ENCODE data around the gene MBD3L3.

Gene MBD3L3

DNA sequence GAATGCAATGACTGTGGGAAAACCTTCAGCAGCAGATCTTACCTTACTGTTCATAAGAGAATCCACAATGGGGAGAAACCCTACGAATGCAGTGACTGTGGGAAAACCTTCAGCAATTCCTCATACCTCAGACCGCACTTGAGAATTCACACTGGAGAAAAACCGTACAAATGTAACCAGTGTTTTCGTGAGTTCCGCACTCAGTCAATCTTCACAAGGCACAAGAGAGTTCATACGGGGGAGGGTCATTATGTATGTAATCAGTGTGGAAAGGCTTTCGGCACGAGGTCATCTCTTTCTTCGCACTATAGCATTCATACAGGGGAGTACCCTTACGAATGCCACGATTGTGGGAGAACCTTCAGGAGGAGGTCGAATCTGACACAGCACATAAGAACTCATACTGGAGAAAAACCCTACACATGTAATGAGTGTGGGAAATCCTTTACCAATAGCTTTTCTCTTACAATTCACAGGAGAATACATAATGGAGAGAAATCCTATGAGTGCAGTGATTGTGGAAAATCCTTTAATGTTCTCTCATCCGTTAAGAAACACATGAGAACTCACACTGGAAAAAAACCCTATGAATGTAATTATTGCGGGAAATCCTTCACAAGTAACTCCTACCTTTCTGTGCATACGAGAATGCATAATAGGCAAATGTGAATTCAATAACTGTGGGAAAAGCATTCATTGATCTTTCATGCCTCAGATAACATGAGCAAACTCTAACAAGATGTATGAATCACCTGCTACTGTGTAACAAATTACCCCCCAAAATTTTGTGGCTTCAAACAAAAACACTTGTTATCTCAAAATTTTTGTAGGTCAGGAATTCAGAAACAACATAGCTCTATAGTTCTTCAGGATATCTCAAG, 24.8 kb upstream of the MBD3L3 start:
- peak; percentile 74 for TF ChIP-seq TCF12 (IDR thresholded peaks at IDR 0.05; ENCODE audit: low read depth)
- TF ChIP-seq, protein P1, sequence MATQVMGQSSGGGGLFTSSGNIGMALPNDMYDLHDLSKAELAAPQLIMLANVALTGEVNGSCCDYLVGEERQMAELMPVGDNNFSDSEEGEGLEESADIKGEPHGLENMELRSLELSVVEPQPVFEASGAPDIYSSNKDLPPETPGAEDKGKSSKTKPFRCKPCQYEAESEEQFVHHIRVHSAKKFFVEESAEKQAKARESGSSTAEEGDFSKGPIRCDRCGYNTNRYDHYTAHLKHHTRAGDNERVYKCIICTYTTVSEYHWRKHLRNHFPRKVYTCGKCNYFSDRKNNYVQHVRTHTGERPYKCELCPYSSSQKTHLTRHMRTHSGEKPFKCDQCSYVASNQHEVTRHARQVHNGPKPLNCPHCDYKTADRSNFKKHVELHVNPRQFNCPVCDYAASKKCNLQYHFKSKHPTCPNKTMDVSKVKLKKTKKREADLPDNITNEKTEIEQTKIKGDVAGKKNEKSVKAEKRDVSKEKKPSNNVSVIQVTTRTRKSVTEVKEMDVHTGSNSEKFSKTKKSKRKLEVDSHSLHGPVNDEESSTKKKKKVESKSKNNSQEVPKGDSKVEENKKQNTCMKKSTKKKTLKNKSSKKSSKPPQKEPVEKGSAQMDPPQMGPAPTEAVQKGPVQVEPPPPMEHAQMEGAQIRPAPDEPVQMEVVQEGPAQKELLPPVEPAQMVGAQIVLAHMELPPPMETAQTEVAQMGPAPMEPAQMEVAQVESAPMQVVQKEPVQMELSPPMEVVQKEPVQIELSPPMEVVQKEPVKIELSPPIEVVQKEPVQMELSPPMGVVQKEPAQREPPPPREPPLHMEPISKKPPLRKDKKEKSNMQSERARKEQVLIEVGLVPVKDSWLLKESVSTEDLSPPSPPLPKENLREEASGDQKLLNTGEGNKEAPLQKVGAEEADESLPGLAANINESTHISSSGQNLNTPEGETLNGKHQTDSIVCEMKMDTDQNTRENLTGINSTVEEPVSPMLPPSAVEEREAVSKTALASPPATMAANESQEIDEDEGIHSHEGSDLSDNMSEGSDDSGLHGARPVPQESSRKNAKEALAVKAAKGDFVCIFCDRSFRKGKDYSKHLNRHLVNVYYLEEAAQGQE (IDR thresholded peaks at IDR 0.05; ENCODE audit: low read depth), result no peak

DNA sequence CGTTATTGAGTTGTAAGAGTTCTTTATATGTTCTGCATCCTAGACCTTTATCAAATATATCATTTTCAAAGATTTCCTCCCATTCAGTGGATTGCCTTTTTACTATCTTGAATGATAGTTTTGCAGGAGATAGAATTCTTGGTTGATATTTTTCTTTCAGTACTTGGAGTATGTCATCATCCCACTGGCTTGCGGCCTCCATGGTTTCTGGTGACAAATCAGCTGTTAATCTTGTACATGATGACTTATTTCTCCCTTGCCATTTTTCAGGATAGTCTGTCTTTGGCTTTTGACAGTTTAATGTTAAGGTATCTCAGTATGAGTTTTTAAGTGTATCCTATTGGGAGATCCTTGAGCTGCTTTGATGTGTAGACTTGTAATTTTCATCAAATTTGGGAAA, 19.5 kb upstream of the MBD3L3 start:
- TF ChIP-seq, protein P2, sequence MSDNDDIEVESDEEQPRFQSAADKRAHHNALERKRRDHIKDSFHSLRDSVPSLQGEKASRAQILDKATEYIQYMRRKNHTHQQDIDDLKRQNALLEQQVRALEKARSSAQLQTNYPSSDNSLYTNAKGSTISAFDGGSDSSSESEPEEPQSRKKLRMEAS (IDR thresholded peaks at IDR 0.05), result no peak
- TF ChIP-seq RAD21 (IDR thresholded peaks at IDR 0.05; ENCODE audit: low read depth) (no peak), NFIC (IDR thresholded peaks at IDR 0.05) (no peak), TCF12 (IDR thresholded peaks at IDR 0.05; ENCODE audit: low read depth) (no peak), TEAD4 (IDR thresholded peaks at IDR 0.05) (no peak), YY1 (IDR thresholded peaks at IDR 0.05; ENCODE audit: low read depth) (no peak), FOXM1 (IDR thresholded peaks at IDR 0.05; ENCODE audit: borderline replicate concordance, low read depth) (no peak), ZBTB7A (IDR thresholded peaks at IDR 0.05; ENCODE audit: low read depth) (no peak), CREB1 (IDR thresholded peaks at IDR 0.05; ENCODE audit: low read depth) (no peak), EGR1 (IDR thresholded peaks at IDR 0.05) (no peak)
- TF ChIP-seq, protein P1 (IDR thresholded peaks at IDR 0.05; ENCODE audit: low read depth), result no peak
- TF ChIP-seq, protein P3, sequence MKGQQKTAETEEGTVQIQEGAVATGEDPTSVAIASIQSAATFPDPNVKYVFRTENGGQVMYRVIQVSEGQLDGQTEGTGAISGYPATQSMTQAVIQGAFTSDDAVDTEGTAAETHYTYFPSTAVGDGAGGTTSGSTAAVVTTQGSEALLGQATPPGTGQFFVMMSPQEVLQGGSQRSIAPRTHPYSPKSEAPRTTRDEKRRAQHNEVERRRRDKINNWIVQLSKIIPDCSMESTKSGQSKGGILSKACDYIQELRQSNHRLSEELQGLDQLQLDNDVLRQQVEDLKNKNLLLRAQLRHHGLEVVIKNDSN (IDR thresholded peaks at IDR 0.05), result no peak

DNA sequence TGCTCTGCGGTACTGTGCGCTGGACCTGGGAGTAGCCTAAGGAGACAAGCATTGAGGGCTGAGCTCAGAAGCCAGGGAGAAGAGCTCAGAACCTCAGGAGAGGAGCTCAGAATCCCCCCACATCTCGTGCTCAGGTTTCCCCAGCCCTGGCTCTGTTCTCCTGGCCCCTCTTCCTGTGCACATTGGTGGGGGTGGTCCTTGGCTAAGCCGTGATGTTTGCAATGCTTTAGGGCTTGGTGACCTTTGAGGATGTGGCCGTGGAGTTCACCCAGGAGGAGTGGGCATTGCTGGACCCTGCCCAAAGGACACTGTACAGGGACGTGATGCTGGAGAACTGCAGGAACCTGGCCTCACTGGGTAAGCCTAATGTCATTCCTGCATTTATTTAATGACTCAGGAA, 17.7 kb upstream of the MBD3L3 start:
- no peak for TF ChIP-seq RAD21 (IDR thresholded peaks at IDR 0.05; ENCODE audit: low read depth)
- TF ChIP-seq TAF1 (IDR thresholded peaks at IDR 0.05; ENCODE audit: low read depth), result no peak
- TF ChIP-seq TEAD4 (IDR thresholded peaks at IDR 0.05), result no peak
- TF ChIP-seq, protein P2 (IDR thresholded peaks at IDR 0.05), result no peak
- TF ChIP-seq EP300 (IDR thresholded peaks at IDR 0.05; ENCODE audit: borderline replicate concordance), result no peak
- no peak for TF ChIP-seq EGR1 (IDR thresholded peaks at IDR 0.05)
- TF ChIP-seq TCF12 (IDR thresholded peaks at IDR 0.05; ENCODE audit: low read depth), result no peak
- TF ChIP-seq ZBTB7A (IDR thresholded peaks at IDR 0.05; ENCODE audit: low read depth), result no peak
- no peak for TF ChIP-seq FOXM1 (IDR thresholded peaks at IDR 0.05; ENCODE audit: borderline replicate concordance, low read depth)
- TF ChIP-seq YY1 (IDR thresholded peaks at IDR 0.05; ENCODE audit: low read depth), result no peak
- no peak for TF ChIP-seq CREB1 (IDR thresholded peaks at IDR 0.05; ENCODE audit: low read depth)
- TF ChIP-seq NFIC (IDR thresholded peaks at IDR 0.05), result no peak

DNA sequence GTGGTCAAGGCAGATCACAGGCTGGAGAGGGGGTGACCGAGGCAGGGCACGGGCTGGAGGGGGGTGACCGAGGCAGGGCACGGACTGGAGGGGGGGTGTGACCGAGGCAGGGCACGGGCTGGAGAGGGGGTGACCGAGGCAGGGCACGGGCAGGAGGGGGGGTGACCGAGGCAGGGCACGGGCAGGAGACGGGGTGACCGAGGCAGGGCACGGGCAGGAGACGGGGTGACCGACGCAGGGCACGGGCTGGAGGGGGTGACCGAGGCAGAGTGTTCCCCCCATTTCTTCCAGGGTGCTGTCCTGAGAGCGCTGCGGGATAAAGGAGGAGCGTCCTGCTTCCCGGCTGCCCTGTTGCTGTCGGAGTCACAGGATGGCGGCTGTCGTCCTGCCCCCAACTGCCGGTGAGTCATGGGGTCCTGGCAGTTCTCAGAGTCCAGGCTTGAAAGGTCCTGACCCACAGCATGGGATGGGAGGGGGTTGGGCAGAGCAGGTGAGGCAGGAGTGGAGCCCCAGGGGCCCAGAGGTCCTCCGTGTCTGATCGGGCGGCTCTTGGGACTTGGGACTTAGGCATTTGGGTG, 16.3 kb upstream of the MBD3L3 start:
- TF ChIP-seq EP300 (IDR thresholded peaks at IDR 0.05; ENCODE audit: borderline replicate concordance), result no peak

DNA sequence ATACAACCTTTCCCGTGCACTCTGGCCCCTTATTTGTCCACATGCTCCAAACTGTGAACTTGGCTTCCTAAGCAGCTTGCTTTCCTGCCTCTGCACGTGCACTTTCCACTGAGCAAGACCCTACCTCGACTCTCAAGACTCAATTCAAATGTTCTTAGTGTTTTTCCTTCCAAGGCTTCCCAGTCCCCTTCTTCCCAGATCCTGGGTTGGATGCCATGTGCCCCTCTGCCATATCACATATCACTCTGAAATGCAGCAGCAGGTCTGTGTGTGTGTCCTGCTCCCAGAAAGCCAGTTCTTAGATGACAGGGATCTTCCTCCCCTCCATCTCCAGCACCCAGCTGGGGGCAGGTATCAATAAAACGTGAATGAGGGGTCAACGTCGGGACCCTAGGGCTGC, 14.1 kb upstream of the MBD3L3 start:
- TF ChIP-seq ZBTB7A (IDR thresholded peaks at IDR 0.05; ENCODE audit: low read depth), result no peak
- TF ChIP-seq EGR1 (IDR thresholded peaks at IDR 0.05), result no peak
- TF ChIP-seq TAF1 (IDR thresholded peaks at IDR 0.05; ENCODE audit: low read depth), result no peak
- no peak for TF ChIP-seq FOXM1 (IDR thresholded peaks at IDR 0.05; ENCODE audit: borderline replicate concordance, low read depth)
- TF ChIP-seq NFIC (IDR thresholded peaks at IDR 0.05), result no peak
- TF ChIP-seq TEAD4 (IDR thresholded peaks at IDR 0.05), result no peak
- TF ChIP-seq, protein P2 (IDR thresholded peaks at IDR 0.05), result no peak
- TF ChIP-seq, protein P1 (IDR thresholded peaks at IDR 0.05; ENCODE audit: low read depth), result no peak
- TF ChIP-seq RAD21 (IDR thresholded peaks at IDR 0.05; ENCODE audit: low read depth), result no peak
- no peak for TF ChIP-seq CREB1 (IDR thresholded peaks at IDR 0.05; ENCODE audit: low read depth)
- no peak for TF ChIP-seq YY1 (IDR thresholded peaks at IDR 0.05; ENCODE audit: low read depth)
- no peak for TF ChIP-seq EP300 (IDR thresholded peaks at IDR 0.05; ENCODE audit: borderline replicate concordance)
